IPS DF 6.9 (cell line): ENCODE data around the gene PASK.
"Not testable (repeated sequence)": the region's sequence is repeated elsewhere in the genome, so short reads cannot be mapped to it uniquely, and the experiment has no call there.

ENCODE experiments used
- DNase-seq: peaks from one replicate; pipeline ENCODE4 v3.0.0-alpha.2; 2013; ENCODE audit warnings: low read depth, low spot score
- H3K27ac ChIP-seq: one replicate; pipeline ENCODE4 v1.5.1; 2013; ENCODE audit warnings: low read length, control low read depth
- H3K27me3 ChIP-seq: 2 replicates; pipeline ENCODE4 v1.6.1; 2013; ENCODE audit warnings: mild to moderate bottlenecking, low read length; ENCODE audit not compliant: control insufficient read depth, insufficient read depth
- H3K36me3 ChIP-seq: 2 replicates; pipeline ENCODE4 v1.6.1; 2013; ENCODE audit warnings: low read length; ENCODE audit not compliant: control insufficient read depth, insufficient read depth
- H3K4me1 ChIP-seq: 2 replicates; pipeline ENCODE4 v1.6.1; 2013; ENCODE audit warnings: low read length; ENCODE audit not compliant: control insufficient read depth, insufficient read depth
- H3K4me3 ChIP-seq: 2 replicates; pipeline ENCODE4 v1.5.1; 2013; ENCODE audit warnings: mild to moderate bottlenecking, low read length
- H3K9me3 ChIP-seq: 2 replicates; pipeline ENCODE4 v1.6.1; 2013; ENCODE audit warnings: low read length, inconsistent platforms; ENCODE audit not compliant: control insufficient read depth, insufficient read depth
- WGBS: extraction: QIAGEN DNeasy Blood & Tissue Kit; methylation state at CpG from one replicate; pipeline ENCODE4 v1.1.7; 2013; ENCODE audit warnings: mixed read lengths, missing lambda C conversion rate; ENCODE audit not compliant: insufficient read length, insufficient coverage; 5-methylcytosine and 5-hydroxymethylcytosine counted together

PASK gene

GRCh38 chr2:241148891-241149674 is at the start of gene PASK:
Gene PASK (minus strand): TSS chr2:241149472. CDS start chr2:241143032, 6,440 bp downstream.
- H3K36me3 ChIP-seq, result no peaks in the 10 kb centered on the region
- peak within 1 kb of the TSS; percentile 83 for H3K4me3 ChIP-seq
- DNase-seq, result peak; percentile 93
- no CpG with 5 or more reads among the region's 88 CpGs for WGBS
- peaks cover 6% of the 10 kb centered on the region; the same call in 1 of the 2 replicates for H3K4me1 ChIP-seq
- no peak within 1 kb of the TSS for H3K27ac ChIP-seq
- no peaks in the 10 kb centered on the region for H3K9me3 ChIP-seq
- no peaks in the 10 kb centered on the region for H3K27me3 ChIP-seq

GRCh38 chr2:241198381-241199279 is 49.4 kb upstream of the PASK start:
- no peak overlapping the region for H3K27ac ChIP-seq
- no peaks in the 10 kb centered on the region for H3K27me3 ChIP-seq
- H3K9me3 ChIP-seq, result no peaks in the 10 kb centered on the region
- WGBS, result no CpG with 5 or more reads among the region's 27 CpGs
- H3K36me3 ChIP-seq, result no peaks in the 10 kb centered on the region
- DNase-seq, result no peak
- no peaks in the 10 kb centered on the region for H3K4me1 ChIP-seq
- H3K4me3 ChIP-seq, result no peak overlapping the region

GRCh38 chr2:241197947-241198346 is 48.7 kb upstream of the PASK start:
- H3K36me3 ChIP-seq, result no peaks in the 10 kb centered on the region
- no peak overlapping the region for H3K27ac ChIP-seq
- DNase-seq, result no peak
- no peak overlapping the region for H3K4me3 ChIP-seq
- H3K9me3 ChIP-seq, result no peaks in the 10 kb centered on the region
- no CpG with 5 or more reads among the region's 6 CpGs for WGBS
- H3K27me3 ChIP-seq, result no peaks in the 10 kb centered on the region
- H3K4me1 ChIP-seq, result no peaks in the 10 kb centered on the region

- WGBS, result no CpG with 5 or more reads among the region's 14 CpGs
- H3K9me3 ChIP-seq, H3K27me3 ChIP-seq, H3K36me3 ChIP-seq, DNase-seq, H3K27ac ChIP-seq, H3K4me3 ChIP-seq, H3K4me1 ChIP-seq: not testable (repeated sequence)
Observed at GRCh38 chr2:241197246-241197645, 48.0 kb upstream of the PASK start.

- Histone ChIP-seq H3K4me3 (no peak overlapping the region), H3K27me3 (no peaks in the 10 kb centered on the region), H3K27ac (no peak overlapping the region), H3K9me3 (no peaks in the 10 kb centered on the region), H3K4me1 (no peaks in the 10 kb centered on the region), H3K36me3 (no peaks in the 10 kb centered on the region)
- no peak for DNase-seq
- no CpG with 5 or more reads among the region's 18 CpGs for WGBS
Observed at GRCh38 chr2:241195506-241196130, 46.3 kb upstream of the PASK start.

- DNase-seq, result no peak
- Histone ChIP-seq H3K4me3 (no peak overlapping the region), H3K4me1 (no peaks in the 10 kb centered on the region), H3K27ac (no peak overlapping the region), H3K9me3 (no peaks in the 10 kb centered on the region), H3K36me3 (no peaks in the 10 kb centered on the region), H3K27me3 (no peaks in the 10 kb centered on the region)
- no CpG with 5 or more reads among the region's 9 CpGs for WGBS
Observed at GRCh38 chr2:241194811-241195210, 45.5 kb upstream of the PASK start.

- WGBS, result no CpG with 5 or more reads among the region's 8 CpGs
Observed at GRCh38 chr2:241193271-241193670, 44.0 kb upstream of the PASK start.

GRCh38 chr2:241191081-241191480 is 41.8 kb upstream of the PASK start:
- Histone ChIP-seq H3K27me3 (no peaks in the 10 kb centered on the region), H3K36me3 (no peaks in the 10 kb centered on the region), H3K9me3 (no peaks in the 10 kb centered on the region), H3K4me1 (peaks cover 5% of the 10 kb centered on the region; the same call in 1 of the 2 replicates), H3K4me3 (no peak overlapping the region), H3K27ac (no peak overlapping the region)
- no peak for DNase-seq
- WGBS, result no CpG with 5 or more reads among the region's 14 CpGs

More at GRCh38 chr2:241193271-241193670, 44.0 kb upstream of the PASK start:
- no peak for DNase-seq
- Histone ChIP-seq H3K27me3 (no peaks in the 10 kb centered on the region), H3K36me3 (no peaks in the 10 kb centered on the region), H3K27ac (no peak overlapping the region), H3K4me3 (no peak overlapping the region), H3K4me1 (peaks cover 3% of the 10 kb centered on the region; the same call in 1 of the 2 replicates), H3K9me3 (no peaks in the 10 kb centered on the region)

- Histone ChIP-seq H3K27ac (no peak overlapping the region), H3K4me3 (no peak overlapping the region), H3K27me3 (no peaks in the 10 kb centered on the region), H3K36me3 (no peaks in the 10 kb centered on the region), H3K9me3 (no peaks in the 10 kb centered on the region), H3K4me1 (peaks cover 5% of the 10 kb centered on the region; the same call in 1 of the 2 replicates)
- DNase-seq, result no peak
- WGBS, result no CpG with 5 or more reads among the region's 19 CpGs
Observed at GRCh38 chr2:241190291-241190981, 41.2 kb upstream of the PASK start.

GRCh38 chr2:241189856-241190201 is 40.6 kb upstream of the PASK start:
- Histone ChIP-seq H3K4me1 (peaks cover 5% of the 10 kb centered on the region; the same call in 1 of the 2 replicates), H3K36me3 (no peaks in the 10 kb centered on the region), H3K9me3 (no peaks in the 10 kb centered on the region), H3K27me3 (no peaks in the 10 kb centered on the region), H3K4me3 (no peak overlapping the region), H3K27ac (no peak overlapping the region)
- DNase-seq, result no peak
- no CpG with 5 or more reads among the region's 15 CpGs for WGBS
